Central memory CD8-positive, alpha-beta T cell (primary cell): ENCODE measurements around the gene TMEM238.
A peak's percentile ranks its signal among the peaks of the same experiment; 100 is the strongest.

ENCODE experiments used
- ATAC-seq: fragments of 150-1000 bp; cut with Tn5 transposase; replicated peaks from 2 replicates; pipeline ENCODE4 v1.10.0; 2022; ENCODE audit warnings: mild to moderate bottlenecking, moderate FRiP score, moderate number of reproducible peaks; ENCODE audit not compliant: poor library complexity, severe bottlenecking; ENCODE audit errors: extremely low read depth
- DNase-seq, 2 donors: peaks; one replicate each; pipeline ENCODE4 v3.0.0; 2021; ENCODE audit warnings: low spot score in 2 of 2
- H3K27ac Mint-ChIP-seq: one replicate; pipeline ENCODE4 v1.8.0; 2022; ENCODE audit warnings: low read depth, mild to moderate bottlenecking, moderate library complexity, mixed read lengths
- H3K27me3 Mint-ChIP-seq: one replicate; pipeline ENCODE4 v1.8.0; 2022; ENCODE audit warnings: mixed read lengths
- H3K36me3 Mint-ChIP-seq: one replicate; pipeline ENCODE4 v1.8.0; 2022; ENCODE audit warnings: mild to moderate bottlenecking, moderate library complexity, mixed read lengths; ENCODE audit not compliant: insufficient read depth
- H3K4me1 Mint-ChIP-seq: one replicate; pipeline ENCODE4 v1.8.0; 2022; ENCODE audit warnings: mixed read lengths
- H3K4me3 Mint-ChIP-seq: one replicate; pipeline ENCODE4 v1.8.0; 2022; ENCODE audit warnings: mild to moderate bottlenecking, moderate library complexity, mixed read lengths
- H3K9me3 Mint-ChIP-seq: one replicate; pipeline ENCODE4 v1.8.0; 2022; ENCODE audit warnings: mixed read lengths

TMEM238 gene

DNA sequence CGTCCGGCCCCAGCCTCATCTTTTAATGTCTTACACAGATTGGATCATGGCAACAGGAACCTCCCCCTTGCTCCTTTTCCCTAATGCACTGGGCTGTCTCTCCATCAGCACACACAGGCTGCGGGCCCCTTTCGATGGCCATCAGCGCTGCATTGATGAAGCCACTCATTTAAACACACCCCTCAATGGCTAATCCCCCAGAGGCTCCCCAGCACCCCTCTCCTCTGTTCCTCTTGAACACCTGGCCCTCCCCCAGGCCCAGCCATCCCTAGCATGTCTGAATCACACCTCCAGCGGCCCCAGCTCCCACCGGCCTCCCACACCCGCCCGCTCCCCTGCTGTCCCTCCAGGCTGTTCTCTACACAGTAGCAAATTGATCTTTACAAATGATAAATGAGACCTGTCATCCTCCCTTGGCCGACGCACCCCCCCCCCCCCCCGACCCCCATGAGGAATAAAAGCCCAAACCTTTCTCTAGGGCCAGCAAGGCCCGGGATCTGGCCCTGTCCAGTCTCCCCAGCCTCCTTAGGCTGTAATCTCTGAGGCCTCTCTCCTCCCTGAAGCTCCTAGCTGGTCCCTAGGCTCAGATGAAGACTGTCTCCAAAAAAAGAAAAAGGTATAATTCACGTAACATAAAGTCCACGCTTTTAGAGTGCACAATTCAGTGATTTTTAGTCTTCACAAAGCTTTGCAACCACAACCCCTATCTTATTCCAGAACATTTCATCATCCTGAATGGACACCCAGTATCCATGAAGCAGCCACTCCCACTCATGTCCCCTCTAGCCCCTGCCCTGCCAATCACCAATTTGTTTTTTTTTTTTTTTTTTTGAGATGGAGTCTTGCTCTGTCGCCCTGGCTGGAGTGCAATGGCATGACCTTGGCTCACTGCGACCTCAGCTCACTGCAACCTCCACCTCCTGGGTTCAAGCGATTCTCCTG lies 9.0 kb upstream of the TMEM238 start:
- Mint-ChIP-seq H3K36me3 (peaks cover 25% of the 10 kb centered on the region), H3K4me3 (no peak overlapping the region), H3K27me3 (no peaks in the 10 kb centered on the region), H3K4me1 (peaks cover 36% of the 10 kb centered on the region), H3K9me3 (no peaks in the 10 kb centered on the region), H3K27ac (peak overlapping the region; percentile 19)
- ATAC-seq (no peak), DNase-seq (no peak)

DNA sequence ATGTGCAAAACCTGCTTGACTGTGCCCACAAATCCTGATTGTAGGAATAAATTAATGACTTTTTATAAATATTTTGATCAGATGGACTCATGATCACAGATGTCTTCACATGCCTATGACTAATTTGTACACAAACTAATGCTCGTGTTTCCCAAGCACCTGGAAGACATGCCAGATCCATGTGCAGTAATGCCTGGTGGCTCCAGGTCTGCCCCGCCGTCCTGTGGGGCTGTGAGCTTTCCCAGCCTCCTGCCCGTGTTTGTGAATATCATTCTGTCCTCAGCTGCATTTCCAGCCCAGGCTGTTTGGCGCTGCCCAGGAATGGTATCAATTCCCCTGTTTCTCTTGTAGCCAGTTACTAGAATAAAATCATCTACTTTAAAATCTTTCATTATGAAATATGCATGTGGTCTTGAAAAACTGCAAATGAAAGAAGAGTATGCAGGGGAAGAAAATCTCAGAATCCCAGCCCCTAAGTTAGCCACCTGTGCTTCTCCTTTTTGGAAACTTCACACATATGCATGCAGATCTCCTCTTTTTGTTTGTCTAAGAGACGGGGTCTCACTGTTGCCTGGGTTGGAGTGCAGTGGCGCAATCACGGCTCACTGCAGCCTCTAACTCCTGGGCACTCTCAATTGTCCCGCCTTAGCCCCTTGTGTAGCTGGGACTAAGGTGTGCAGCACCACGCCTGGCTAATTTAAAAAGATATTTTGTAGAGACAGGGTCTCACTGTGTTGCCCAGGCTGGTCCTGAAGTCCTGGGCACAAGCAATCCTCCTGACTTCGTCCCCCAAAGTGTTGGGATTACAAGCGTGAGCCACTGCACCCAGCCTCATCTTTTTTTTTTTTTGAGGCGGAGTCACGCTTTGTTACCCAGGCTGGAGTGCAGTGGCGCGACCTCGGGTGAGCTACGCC lies 7.9 kb upstream of the TMEM238 start:
- Mint-ChIP-seq H3K4me3 (no peak overlapping the region), H3K4me1 (peaks cover 46% of the 10 kb centered on the region), H3K36me3 (peaks cover 35% of the 10 kb centered on the region), H3K9me3 (no peaks in the 10 kb centered on the region), H3K27me3 (no peaks in the 10 kb centered on the region), H3K27ac (no peak overlapping the region)
- DNase-seq (no peak), ATAC-seq (no peak)

DNA sequence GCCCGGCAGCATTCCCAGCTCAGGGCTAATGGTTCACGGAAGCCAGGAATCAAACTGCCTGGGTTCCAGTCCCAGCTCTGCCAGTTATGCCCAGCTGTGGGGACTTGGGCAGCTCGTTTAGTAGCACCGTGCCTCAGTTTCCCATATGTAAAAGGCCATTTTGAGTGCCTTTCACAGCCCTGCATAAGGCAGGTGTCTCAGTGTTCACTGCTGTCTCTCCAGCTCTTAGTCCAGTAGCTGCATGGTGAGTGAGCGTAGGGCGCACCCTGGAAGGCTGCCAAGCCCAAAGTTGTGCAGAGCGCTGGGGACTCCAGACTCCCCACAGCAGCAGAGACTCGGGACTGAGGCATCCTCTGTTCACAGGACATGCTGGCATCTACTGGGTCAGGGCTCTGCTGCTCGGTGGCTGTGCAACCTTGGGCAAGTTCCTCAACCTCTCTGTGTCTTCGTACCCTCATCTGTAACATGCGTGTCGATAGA lies 7.1 kb upstream of the TMEM238 start:
- Mint-ChIP-seq H3K4me1 (peaks cover 53% of the 10 kb centered on the region), H3K36me3 (peaks cover 41% of the 10 kb centered on the region), H3K27me3 (no peaks in the 10 kb centered on the region), H3K27ac (no peak overlapping the region), H3K9me3 (no peaks in the 10 kb centered on the region), H3K4me3 (no peak overlapping the region)
- DNase-seq (no peak), ATAC-seq (no peak)

DNA sequence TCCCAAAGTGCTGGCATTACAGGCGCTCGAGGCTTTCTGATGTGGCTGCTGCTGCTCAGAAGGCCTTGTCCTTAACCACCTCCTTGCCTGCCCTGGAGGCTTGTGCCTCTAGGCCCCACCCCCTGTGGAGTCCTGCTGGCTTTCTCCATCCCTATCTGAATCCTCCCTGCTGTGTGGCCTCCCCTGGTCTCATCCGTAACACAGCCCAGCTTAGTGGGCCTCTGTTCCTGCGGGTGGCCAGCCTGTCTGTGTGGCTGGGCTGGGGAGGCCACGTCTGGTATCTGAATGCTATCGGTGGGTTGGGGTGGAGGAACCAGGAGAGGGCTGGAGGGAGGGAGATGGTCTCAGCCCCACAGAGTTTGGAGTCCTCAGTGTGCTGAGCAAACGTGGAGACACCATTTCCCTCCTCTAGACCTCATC lies 6.4 kb upstream of the TMEM238 start:
- Mint-ChIP-seq H3K27ac (peak overlapping the region; percentile 71), H3K4me1 (peaks cover 60% of the 10 kb centered on the region), H3K4me3 (no peak overlapping the region), H3K36me3 (peaks cover 48% of the 10 kb centered on the region), H3K27me3 (no peaks in the 10 kb centered on the region), H3K9me3 (no peaks in the 10 kb centered on the region)
- DNase-seq = no peak
- no peak for ATAC-seq

DNA sequence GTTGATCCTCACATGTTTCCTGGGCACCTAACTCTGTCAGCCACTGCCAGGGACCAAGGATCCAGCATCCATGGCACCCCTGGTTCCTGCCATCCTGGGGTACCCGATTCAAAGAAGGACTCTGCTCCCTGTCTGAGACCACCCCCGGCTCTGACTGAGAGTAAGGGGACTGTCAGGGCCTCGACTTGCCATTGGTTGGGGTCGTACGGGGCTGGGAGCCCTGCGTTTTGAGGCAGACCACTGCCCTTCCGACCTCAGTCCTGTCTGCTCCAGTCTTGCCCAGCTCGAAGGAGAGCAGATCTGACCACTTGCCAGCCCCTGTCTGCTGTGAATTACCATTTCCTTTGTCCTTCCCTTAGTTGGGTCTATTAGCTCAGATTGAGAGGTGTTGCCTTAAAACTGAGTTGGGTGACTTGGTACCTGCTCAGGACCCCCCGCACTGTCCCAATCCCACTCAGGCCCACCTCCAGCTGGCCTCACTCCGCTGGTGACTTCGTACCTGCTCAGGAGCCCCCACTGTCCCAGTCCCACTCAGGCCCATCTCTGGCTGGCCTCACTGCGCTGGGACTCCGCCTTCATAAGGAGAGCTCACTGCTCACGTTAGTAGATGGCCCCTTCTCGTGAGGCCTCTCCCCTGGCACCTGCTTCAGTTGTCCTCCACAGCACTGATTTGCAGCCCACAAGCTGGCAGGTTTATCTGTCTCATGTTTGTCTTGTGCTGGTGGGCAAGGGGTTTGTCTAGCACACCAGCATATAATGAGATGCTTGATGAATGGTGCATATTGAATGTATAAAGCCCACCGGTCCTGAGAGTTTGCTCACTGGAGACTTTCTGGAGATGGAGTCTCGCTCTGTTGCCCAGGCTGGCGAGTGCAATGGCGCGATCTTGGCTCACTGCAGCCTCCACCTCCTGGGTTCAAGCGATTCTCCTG lies 5.6 kb upstream of the TMEM238 start:
- DNase-seq (no peak), ATAC-seq (no peak)
- H3K27ac Mint-ChIP-seq = peak overlapping the region; percentile 71
- peaks cover 52% of the 10 kb centered on the region for H3K36me3 Mint-ChIP-seq
- H3K9me3 Mint-ChIP-seq = no peaks in the 10 kb centered on the region
- no peaks in the 10 kb centered on the region for H3K27me3 Mint-ChIP-seq
- peak overlapping the region; percentile 97 for H3K4me3 Mint-ChIP-seq
- H3K4me1 Mint-ChIP-seq = peaks cover 67% of the 10 kb centered on the region

DNA sequence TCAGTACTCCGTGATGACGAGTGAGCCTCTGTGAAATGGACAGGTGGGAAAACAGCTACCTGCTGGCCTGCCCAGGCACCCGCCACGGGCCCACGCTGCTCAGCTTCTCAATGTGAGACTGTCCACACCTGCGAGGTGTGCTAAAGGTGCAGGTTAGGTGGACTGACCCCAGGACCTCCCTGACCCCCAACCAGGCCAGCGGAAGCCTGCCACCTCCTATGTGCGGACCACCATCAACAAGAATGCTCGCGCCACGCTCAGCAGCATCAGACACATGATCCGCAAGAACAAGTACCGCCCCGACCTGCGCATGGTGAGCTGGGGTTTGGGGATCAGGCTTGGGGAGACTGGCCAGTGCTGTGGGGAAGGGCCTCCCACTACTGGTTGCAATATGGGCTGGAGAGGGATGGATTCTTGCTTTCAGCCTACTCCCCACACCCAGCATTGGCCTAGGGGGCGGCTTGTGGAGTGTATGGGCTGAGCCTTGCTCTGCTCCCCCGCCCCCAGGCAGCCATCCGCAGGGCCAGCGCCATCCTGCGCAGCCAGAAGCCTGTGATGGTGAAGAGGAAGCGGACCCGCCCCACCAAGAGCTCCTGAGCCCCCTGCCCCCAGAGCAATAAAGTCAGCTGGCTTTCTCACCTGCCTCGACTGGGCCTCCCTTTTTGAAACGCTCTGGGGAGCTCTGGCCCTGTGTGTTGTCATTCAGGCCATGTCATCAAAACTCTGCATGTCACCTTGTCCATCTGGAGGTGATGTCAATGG lies 3.8 kb upstream of the TMEM238 start:
- Mint-ChIP-seq H3K9me3 (no peaks in the 10 kb centered on the region), H3K27ac (no peak overlapping the region), H3K4me1 (peaks cover 71% of the 10 kb centered on the region), H3K4me3 (peak overlapping the region; percentile 97), H3K27me3 (no peaks in the 10 kb centered on the region), H3K36me3 (peaks cover 52% of the 10 kb centered on the region)
- ATAC-seq = no peak
- DNase-seq = no peak

DNA sequence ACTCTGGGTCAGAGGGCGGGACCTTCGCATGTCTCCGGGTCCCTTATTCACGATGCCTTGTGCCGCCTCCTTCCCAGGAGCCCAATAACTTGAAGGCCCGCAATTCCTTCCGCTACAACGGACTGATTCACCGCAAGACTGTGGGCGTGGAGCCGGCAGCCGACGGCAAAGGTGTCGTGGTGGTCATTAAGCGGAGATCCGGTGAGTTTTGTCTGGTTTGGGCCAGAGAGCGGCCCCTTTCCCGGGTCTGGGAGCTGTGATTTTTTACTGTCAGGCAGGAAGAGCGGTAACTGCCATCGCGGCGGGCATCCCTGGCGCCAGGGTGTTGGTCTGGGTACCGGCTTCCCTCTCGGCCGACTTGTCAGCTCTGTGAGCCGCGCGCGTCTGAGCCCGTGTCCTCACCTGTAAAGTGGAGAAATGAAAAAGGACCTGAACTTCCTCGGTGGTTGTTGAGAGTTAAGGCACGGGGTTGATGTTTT lies 2.4 kb upstream of the TMEM238 start:
- Mint-ChIP-seq H3K36me3 (peaks cover 46% of the 10 kb centered on the region), H3K4me1 (peaks cover 85% of the 10 kb centered on the region), H3K27me3 (no peaks in the 10 kb centered on the region), H3K4me3 (peak overlapping the region; percentile 97), H3K9me3 (no peaks in the 10 kb centered on the region), H3K27ac (peak overlapping the region; percentile 99)
- DNase-seq (no peak), ATAC-seq (no peak)

DNA sequence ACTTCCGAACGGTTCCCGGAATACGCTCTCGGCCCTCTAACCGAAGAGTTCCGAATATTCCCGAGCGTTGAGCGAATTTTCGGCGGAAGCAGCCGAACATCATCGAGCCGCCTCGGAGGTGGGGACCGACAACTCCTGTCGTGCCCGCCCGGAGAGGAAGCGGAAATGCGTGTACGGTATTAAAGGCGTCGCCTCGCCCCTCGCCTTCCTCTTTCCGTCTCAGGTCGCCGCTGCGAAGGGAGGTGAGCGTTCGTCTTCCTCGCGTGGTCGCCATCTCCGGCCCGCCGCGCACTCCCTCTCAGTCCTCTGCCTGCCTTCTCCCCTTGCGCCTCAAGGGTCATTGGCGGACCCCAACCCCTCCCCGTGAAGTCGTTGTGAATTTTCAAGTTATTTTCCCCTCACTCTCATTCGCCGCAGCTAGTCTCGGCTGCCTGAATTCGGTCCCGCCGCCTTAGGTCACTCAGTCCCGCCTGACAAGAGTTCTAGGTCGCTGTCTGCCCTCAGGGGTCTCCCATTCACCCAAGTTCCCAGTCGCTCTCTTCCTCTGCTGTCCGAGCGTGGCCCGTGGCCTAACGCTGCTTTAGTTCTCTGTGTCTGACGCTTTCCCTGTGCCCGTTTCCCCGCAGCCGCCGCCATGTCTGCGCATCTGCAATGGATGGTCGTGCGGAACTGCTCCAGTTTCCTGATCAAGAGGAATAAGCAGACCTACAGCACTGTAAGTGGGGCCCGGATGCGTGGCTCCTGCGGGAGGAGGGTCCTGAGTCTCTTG lies 1.8 kb upstream of the TMEM238 start, which contains the start of gene RPL28:
TSS of gene RPL28 (plus strand) at position 209 of the 769 bp plus-strand sequence. CDS start at position 635, 426 bp downstream.
- peaks cover 86% of the 10 kb centered on the region for H3K4me1 Mint-ChIP-seq
- no peaks in the 10 kb centered on the region for H3K9me3 Mint-ChIP-seq
- H3K27ac Mint-ChIP-seq = peak within 1 kb of the TSS; percentile 99
- peak; percentile 99 to 100 for DNase-seq
- peak; percentile 75 for ATAC-seq
- peaks cover 46% of the 10 kb centered on the region for H3K36me3 Mint-ChIP-seq
- H3K27me3 Mint-ChIP-seq = no peaks in the 10 kb centered on the region
- H3K4me3 Mint-ChIP-seq = peak within 1 kb of the TSS; percentile 97

DNA sequence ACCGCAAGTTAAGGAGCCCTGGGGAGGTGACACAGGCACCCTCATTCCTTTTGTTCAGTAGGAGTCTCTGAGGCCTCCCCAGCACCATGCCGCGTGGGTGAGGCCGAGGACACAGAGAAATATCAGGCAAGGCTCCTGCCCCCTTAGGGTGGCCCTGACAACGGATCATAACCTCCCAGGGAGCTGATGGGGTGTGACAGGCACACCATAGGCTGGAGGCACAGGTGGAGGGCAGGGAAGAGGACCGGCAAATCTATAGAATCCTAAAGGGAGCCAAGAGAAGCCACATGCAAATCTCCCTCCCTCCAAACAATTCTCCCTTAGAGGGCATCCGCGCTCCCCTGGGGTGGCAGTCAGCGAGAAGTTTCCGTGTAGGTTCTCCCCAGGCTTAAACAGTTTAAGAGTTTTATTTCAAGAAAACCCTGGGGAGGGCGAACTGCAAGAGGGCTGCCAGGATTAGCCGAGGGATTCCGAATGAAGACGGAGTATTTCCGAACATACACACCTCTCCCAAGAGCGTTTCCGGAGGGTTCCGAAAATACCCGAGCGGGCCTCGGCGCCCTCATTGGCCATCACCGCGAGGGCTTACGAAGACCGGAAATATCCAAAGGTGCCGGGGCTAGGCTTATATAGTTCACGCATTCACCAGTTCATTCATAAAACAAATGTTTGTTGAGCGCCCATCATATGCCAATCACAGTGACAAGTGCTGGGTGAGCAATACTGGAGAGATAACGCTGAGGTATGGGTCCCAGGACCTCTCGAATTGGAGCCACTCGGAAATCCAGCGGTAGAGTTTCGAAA lies 1.0 kb upstream of the TMEM238 start:
- H3K36me3 Mint-ChIP-seq = peaks cover 42% of the 10 kb centered on the region
- H3K27me3 Mint-ChIP-seq = no peaks in the 10 kb centered on the region
- DNase-seq = peak; percentile 92 to 94
- H3K27ac Mint-ChIP-seq = peak overlapping the region; percentile 99
- H3K4me1 Mint-ChIP-seq = peaks cover 78% of the 10 kb centered on the region
- no peaks in the 10 kb centered on the region for H3K9me3 Mint-ChIP-seq
- peak; percentile 81 for ATAC-seq
- peak overlapping the region; percentile 97 for H3K4me3 Mint-ChIP-seq
